Endodermal cell (in vitro differentiated cells): ENCODE data around the gene MMS19. TPM values are rescaled to one million over a fixed set of nuclear protein-coding genes. Genes with fewer than 3 reads are reported as not detected.
"Not testable (repeated sequence)": the region's sequence is repeated elsewhere in the genome, so short reads cannot be mapped to it uniquely, and the experiment has no call there.

ENCODE experiments used
- DNase-seq: peaks from one replicate; pipeline ENCODE4 v3.0.0-alpha.2; 2017
- H3K27ac ChIP-seq: 2 replicates; pipeline ENCODE4 v1.5.1; 2013; ENCODE audit warnings: mild to moderate bottlenecking, low read depth, low read length, moderate library complexity
- H3K27me3 ChIP-seq: 2 replicates; pipeline ENCODE4 v1.6.1; 2013; ENCODE audit warnings: mild to moderate bottlenecking, low read length, moderate library complexity; ENCODE audit not compliant: insufficient read depth, control insufficient read depth, poor library complexity, severe bottlenecking
- H3K36me3 ChIP-seq: 2 replicates; pipeline ENCODE4 v1.7.0; 2013; ENCODE audit warnings: mild to moderate bottlenecking, low read length, moderate library complexity; ENCODE audit not compliant: control insufficient read depth, insufficient read depth
- H3K4me1 ChIP-seq: one replicate; pipeline ENCODE4 v1.7.0; 2013; ENCODE audit warnings: low read length; ENCODE audit not compliant: control insufficient read depth, insufficient read depth
- H3K4me3 ChIP-seq: 2 replicates; pipeline ENCODE4 v1.5.1; 2013; ENCODE audit warnings: mild to moderate bottlenecking, low read length, moderate library complexity
- H3K9ac ChIP-seq: 2 replicates; pipeline ENCODE4 v1.6.1; 2013; ENCODE audit warnings: mild to moderate bottlenecking, low read length, moderate library complexity; ENCODE audit not compliant: poor library complexity, severe bottlenecking; ENCODE audit errors: extremely low read depth
- H3K9me3 ChIP-seq: 2 replicates; pipeline ENCODE4 v1.6.1; 2013; ENCODE audit warnings: mild to moderate bottlenecking, low read length, moderate library complexity; ENCODE audit not compliant: control insufficient read depth
- H3K27ac Mint-ChIP-seq: 2 replicates; pipeline ENCODE4 v1.8.0; 2020; ENCODE audit warnings: mixed read lengths
- H3K27me3 Mint-ChIP-seq: 2 replicates; pipeline ENCODE4 v1.8.0; 2021; ENCODE audit warnings: mild to moderate bottlenecking, mixed read lengths; ENCODE audit not compliant: insufficient read depth
- H3K36me3 Mint-ChIP-seq: 2 replicates; pipeline ENCODE4 v1.8.0; 2020; ENCODE audit warnings: low read depth, mixed read lengths
- H3K4me1 Mint-ChIP-seq: 2 replicates; pipeline ENCODE4 v1.8.0; 2020; ENCODE audit warnings: mixed read lengths
- H3K4me3 Mint-ChIP-seq: 2 replicates; pipeline ENCODE4 v1.8.0; 2020; ENCODE audit warnings: mild to moderate bottlenecking, moderate library complexity, mixed read lengths
- H3K9me3 Mint-ChIP-seq: 2 replicates; pipeline ENCODE4 v1.8.0; 2020; ENCODE audit warnings: mild to moderate bottlenecking, mixed read lengths
- WGBS, 2 experiments: methylation state at CpG; one replicate each; pipeline versions ENCODE4 v1.1.5 to v1.1.7; 2013; ENCODE audit warnings: missing lambda C conversion rate in 2 of 2, mixed read lengths in 1 of 2; ENCODE audit not compliant: insufficient coverage in 1 of 2, insufficient read length in 1 of 2; 5-methylcytosine and 5-hydroxymethylcytosine counted together
- total RNA-seq, 2 donors: library from RNA; stranded (reverse); fragmentation: NEBNext Ultra II Directional in 1 of 2; extraction: Animal tissue kit (Norgen Biotek cat#: 25700) in 1 of 2; gene quantifications; 2 replicates in 1 of 2; 3 replicates in 1 of 2; pipeline ENCODE4 v1.2.1, GENCODE V29; 2021
- TF ChIP-seq, protein P1 (sequence below): fragments of 200-600 bp; sonication (generic); conservative IDR thresholded peaks from 2 replicates; pipeline ENCODE4 v1.5.0; 2021; ENCODE audit warnings: antibody characterized with exemption, mild to moderate bottlenecking

The MMS19 gene
- total RNA-seq, 2 donors from 2014 or later = 84.2 to 98.8 TPM

DNA sequence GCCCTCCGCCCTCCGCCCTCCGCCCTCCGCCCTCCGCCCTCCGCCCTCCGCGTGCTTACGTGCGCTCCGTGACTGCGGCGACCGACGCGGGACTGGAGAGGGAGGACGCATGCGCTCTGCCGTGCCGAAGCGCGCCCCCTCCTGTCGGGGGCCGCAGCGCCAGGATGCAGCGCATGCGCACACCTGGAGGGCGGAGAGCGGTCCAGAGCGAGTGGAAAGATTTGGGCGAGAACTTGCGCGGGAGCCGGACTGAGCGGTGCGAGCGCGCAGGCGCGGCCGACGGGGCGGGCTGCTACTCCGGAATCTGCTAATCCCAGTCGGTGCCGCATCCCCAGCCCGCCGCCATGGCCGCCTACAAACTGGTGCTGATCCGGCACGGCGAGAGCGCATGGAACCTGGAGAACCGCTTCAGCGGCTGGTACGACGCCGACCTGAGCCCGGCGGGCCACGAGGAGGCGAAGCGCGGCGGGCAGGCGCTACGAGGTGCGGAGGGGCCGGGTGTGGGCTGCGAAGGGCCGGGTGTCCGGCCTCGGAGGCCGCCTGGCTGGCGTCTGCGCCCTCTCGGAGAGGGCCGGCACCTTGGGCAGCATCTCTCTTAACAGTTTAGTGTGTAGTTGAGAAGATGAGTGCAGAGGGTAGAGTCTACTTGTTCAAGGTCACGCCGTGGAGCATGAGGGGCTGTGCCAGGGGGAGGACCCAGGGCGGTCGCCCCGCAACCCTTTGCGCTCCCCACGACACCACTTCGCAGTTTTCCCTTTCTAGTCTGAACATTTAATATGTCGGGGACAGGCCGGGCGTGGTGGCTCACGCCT lies 72.1 kb downstream of the MMS19 start, which contains the start of gene PGAM1:
TSS of gene PGAM1 (plus strand) at position 228 of the 812 bp plus-strand sequence. CDS start at position 345, 117 bp downstream.
- Mint-ChIP-seq H3K27ac (peak within 1 kb of the TSS; percentile 96), H3K36me3 (peaks cover 34% of the 10 kb centered on the region)
- WGBS, 2 experiments = 0% methylated on average over 19 to 83 of the region's 90 CpGs

DNA sequence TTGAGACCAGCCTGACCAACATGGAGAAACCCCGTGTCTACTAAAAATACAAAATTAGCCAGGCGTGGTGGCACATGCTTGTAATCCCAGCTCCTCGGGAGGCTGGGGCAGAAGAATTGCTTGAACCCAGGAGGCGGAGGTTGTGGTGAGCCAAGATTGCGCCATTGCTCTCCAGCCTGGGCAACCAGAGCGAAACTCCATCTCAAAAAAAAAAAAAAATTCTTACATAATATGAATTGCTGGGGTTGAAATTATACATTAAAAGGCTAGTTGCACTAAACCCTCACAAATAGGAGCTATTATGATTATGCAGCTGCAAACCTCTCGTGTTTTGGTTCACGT lies 74.5 kb downstream of the MMS19 start:
- H3K9ac ChIP-seq, H3K27me3 Mint-ChIP-seq, H3K27ac Mint-ChIP-seq, H3K4me1 ChIP-seq, H3K9me3 Mint-ChIP-seq, H3K27me3 ChIP-seq, H3K9me3 ChIP-seq, H3K4me3 Mint-ChIP-seq, DNase-seq, H3K4me3 ChIP-seq, H3K27ac ChIP-seq: not testable (repeated sequence)
- peaks cover 16% of the 10 kb centered on the region for H3K36me3 ChIP-seq
- Mint-ChIP-seq H3K36me3 (peaks cover 12% of the 10 kb centered on the region), H3K4me1 (peaks cover 14% of the 10 kb centered on the region)
- WGBS, 2 experiments = 97 to 98% methylated on average over 6 of the region's 8 CpGs

More for the DNA sequence above, 72.1 kb downstream of the MMS19 start, which contains the start of gene PGAM1:
- H3K4me1 Mint-ChIP-seq = peaks cover 11% of the 10 kb centered on the region
- H3K9me3 ChIP-seq = no peaks in the 10 kb centered on the region
- peak within 1 kb of the TSS; percentile 96 for H3K9ac ChIP-seq
- DNase-seq = peak; percentile 98
- no peaks in the 10 kb centered on the region for H3K27me3 Mint-ChIP-seq
- H3K4me3 ChIP-seq = peak within 1 kb of the TSS; percentile 91
- no peaks in the 10 kb centered on the region for H3K27me3 ChIP-seq
- H3K36me3 ChIP-seq = peaks cover 39% of the 10 kb centered on the region
- H3K4me3 Mint-ChIP-seq = peak within 1 kb of the TSS; percentile 94
- H3K9me3 Mint-ChIP-seq = no peaks in the 10 kb centered on the region
- H3K4me1 ChIP-seq = peaks cover 4% of the 10 kb centered on the region
- H3K27ac ChIP-seq = peak within 1 kb of the TSS; percentile 89
- TF ChIP-seq, protein P1, sequence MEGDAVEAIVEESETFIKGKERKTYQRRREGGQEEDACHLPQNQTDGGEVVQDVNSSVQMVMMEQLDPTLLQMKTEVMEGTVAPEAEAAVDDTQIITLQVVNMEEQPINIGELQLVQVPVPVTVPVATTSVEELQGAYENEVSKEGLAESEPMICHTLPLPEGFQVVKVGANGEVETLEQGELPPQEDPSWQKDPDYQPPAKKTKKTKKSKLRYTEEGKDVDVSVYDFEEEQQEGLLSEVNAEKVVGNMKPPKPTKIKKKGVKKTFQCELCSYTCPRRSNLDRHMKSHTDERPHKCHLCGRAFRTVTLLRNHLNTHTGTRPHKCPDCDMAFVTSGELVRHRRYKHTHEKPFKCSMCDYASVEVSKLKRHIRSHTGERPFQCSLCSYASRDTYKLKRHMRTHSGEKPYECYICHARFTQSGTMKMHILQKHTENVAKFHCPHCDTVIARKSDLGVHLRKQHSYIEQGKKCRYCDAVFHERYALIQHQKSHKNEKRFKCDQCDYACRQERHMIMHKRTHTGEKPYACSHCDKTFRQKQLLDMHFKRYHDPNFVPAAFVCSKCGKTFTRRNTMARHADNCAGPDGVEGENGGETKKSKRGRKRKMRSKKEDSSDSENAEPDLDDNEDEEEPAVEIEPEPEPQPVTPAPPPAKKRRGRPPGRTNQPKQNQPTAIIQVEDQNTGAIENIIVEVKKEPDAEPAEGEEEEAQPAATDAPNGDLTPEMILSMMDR = peak; percentile 75

DNA sequence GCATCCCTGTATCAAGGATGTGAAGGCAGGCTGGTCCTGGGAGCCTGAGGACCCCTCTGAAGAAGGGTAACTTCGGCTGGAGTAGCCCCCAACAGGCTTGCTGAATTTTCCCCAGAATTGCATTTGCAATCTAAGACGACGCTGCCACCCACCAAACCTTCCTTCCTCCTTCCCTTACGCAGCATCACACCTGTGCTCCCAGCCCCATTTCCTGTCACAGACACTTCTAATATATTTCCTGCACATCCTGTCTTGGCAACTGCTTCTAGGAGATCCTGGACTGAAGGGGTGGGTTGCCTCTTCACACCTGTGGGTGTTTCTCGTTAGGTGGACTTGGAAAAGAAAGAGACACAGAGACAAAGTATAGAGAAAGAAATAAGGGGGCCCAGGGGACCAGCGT lies 81.7 kb downstream of the MMS19 start:
- Histone ChIP-seq H3K36me3 (no peaks in the 10 kb centered on the region), H3K9ac (no peak overlapping the region), H3K4me3 (no peak overlapping the region), H3K9me3 (no peaks in the 10 kb centered on the region), H3K27me3 (no peaks in the 10 kb centered on the region), H3K27ac (no peak overlapping the region), H3K4me1 (no peaks in the 10 kb centered on the region)
- Mint-ChIP-seq H3K4me3 (no peak overlapping the region), H3K27ac (no peak overlapping the region), H3K27me3 (no peaks in the 10 kb centered on the region), H3K36me3 (no peaks in the 10 kb centered on the region), H3K9me3 (no peaks in the 10 kb centered on the region), H3K4me1 (peaks cover 17% of the 10 kb centered on the region)
- DNase-seq = no peak
- TF ChIP-seq, protein P1 = no peak
- WGBS, 2 experiments = 91 to 93% methylated on average over 5 to 6 of the region's 6 CpGs
